K562 (cell line): Measurements from ENCODE around the gene UNC5C. TPM values are rescaled to one million over a fixed set of nuclear protein-coding genes. Genes with fewer than 3 reads are reported as not detected.

Experiments
- ATAC-seq: fragments of 200-7000 bp; cut with Tn5 transposase; 3 replicates; pipeline ENCODE4 v1.9.1; 2020; ENCODE audit warnings: moderate library complexity
- BruUV-seq: library from RNA; stranded (reverse); fragments of 400-500 nt; replicated peaks from 2 replicates; lab custom pipeline; 2021; lab: Mats Ljungman, UMichigan
- CTCF ChIA-PET: fragments of 300-600 bp; formaldehyde crosslinking; extraction: SDS; loops from one replicate; lab custom pipeline; 2021; ENCODE audit warnings: low intra/inter-chr PET ratio; lab: Yijun Ruan, JAX
- POLR2A ChIA-PET: fragments of 300-600, 350-650 bp; sonication (Branson Sonifier 250); formaldehyde crosslinking; extraction: SDS; loops from one replicate; lab custom pipeline; 2021; ENCODE audit warnings: antibody characterized with exemption, inconsistent platforms; lab: Yijun Ruan, JAX
- DNase-seq, 4 experiments: peaks; one replicate each; pipeline versions ENCODE4 v3.0.0 to v3.0.0-alpha.2; 2011 to 2018; ENCODE audit warnings: low spot score in 3 of 4, mixed read lengths in 3 of 4; ENCODE audit errors: extremely low read depth in 1 of 4
- FAIRE-seq: peaks from 2 replicates; lab custom pipeline; 2011; peaks lifted over from hg19 to GRCh38; lab: Jason Lieb, UNC
- H2AFZ ChIP-seq: 2 replicates; pipeline ENCODE4 v1.6.0; 2011; ENCODE audit warnings: low read depth, low read length, control low read depth, inconsistent platforms
- H3K27ac ChIP-seq: fragments of 200-600 bp; 3 replicates; pipeline ENCODE4 v1.8.0; 2011; ENCODE audit warnings: low read depth, mild to moderate bottlenecking, control low read depth, inconsistent platforms, low read length, moderate library complexity, mixed read lengths; ENCODE audit errors: extremely low read depth
- H3K27me3 ChIP-seq, 2 experiments: fragments of 300-600 bp in 1 of 2; 2 replicates in 1 of 2; 3 replicates in 1 of 2; pipeline versions ENCODE4 v1.6.0 to v1.8.0; 2011; ENCODE audit warnings: inconsistent platforms in 2 of 2, low read length in 2 of 2, mild to moderate bottlenecking in 1 of 2, mixed read lengths in 1 of 2, moderate library complexity in 1 of 2; ENCODE audit not compliant: control insufficient read depth in 2 of 2, insufficient read depth in 2 of 2
- H3K36me3 ChIP-seq: fragments of 300-600 bp; 3 replicates; pipeline ENCODE4 v1.8.0; 2011; ENCODE audit warnings: mild to moderate bottlenecking, low read length, inconsistent platforms; ENCODE audit not compliant: control insufficient read depth, insufficient read depth
- H3K4me1 ChIP-seq, 2 experiments: fragments of 200-600 bp in 1 of 2; replicated peaks in 1 of 2; 2 replicates in 1 of 2; 3 replicates in 1 of 2; pipeline versions ENCODE4 v1.5.1 to v1.8.0; 2011; ENCODE audit warnings: inconsistent platforms in 2 of 2, low read length in 2 of 2, mild to moderate bottlenecking in 1 of 2, mixed read lengths in 1 of 2, moderate library complexity in 1 of 2; ENCODE audit not compliant: control insufficient read depth in 2 of 2, insufficient read depth in 2 of 2
- H3K4me2 ChIP-seq: 2 replicates; pipeline ENCODE4 v1.6.1; 2011; ENCODE audit warnings: low read length, control low read depth, inconsistent platforms, mixed read lengths; ENCODE audit not compliant: insufficient read depth
- H3K4me3 ChIP-seq: fragments of 200-600 bp; sonication (generic), shearing (Covaris generic); 2 replicates; pipeline ENCODE4 v1.5.1; 2016; ENCODE audit warnings: control low read depth, inconsistent platforms
- H3K79me2 ChIP-seq: fragments of 200-600 bp; 3 replicates; pipeline ENCODE4 v1.8.0; 2011; ENCODE audit warnings: low read length, inconsistent platforms; ENCODE audit not compliant: control insufficient read depth, insufficient read depth
- H3K9ac ChIP-seq, 2 experiments: 2 replicates each; pipeline versions ENCODE4 v1.6.0 to v1.6.1; 2011; ENCODE audit warnings: low read depth in 2 of 2, low read length in 2 of 2, control low read depth in 1 of 2, inconsistent platforms in 1 of 2, mild to moderate bottlenecking in 1 of 2, mixed read lengths in 1 of 2; ENCODE audit not compliant: insufficient read depth in 1 of 2
- H3K9me1 ChIP-seq: one replicate; pipeline ENCODE4 v1.6.0; 2011; ENCODE audit warnings: inconsistent platforms, mild to moderate bottlenecking, low read length, moderate library complexity; ENCODE audit not compliant: control insufficient read depth, insufficient read depth
- H3K9me3 ChIP-seq: replicated peaks from 2 replicates; pipeline ENCODE4 v1.5.1; 2011; ENCODE audit warnings: low read depth, low read length, inconsistent platforms; ENCODE audit not compliant: control insufficient read depth, insufficient read depth
- H4K20me1 ChIP-seq: replicated peaks from 2 replicates; pipeline ENCODE4 v1.6.1; 2011; ENCODE audit warnings: low read length, inconsistent platforms, mixed read lengths; ENCODE audit not compliant: control insufficient read depth, insufficient read depth
- E2F6 ChIP-seq, 2 experiments: IDR thresholded peaks; 2 replicates each; pipeline ENCODE4 v1.6.1; 2011; ENCODE audit warnings: borderline replicate concordance in 1 of 2, control low read depth in 1 of 2, low read depth in 1 of 2, low read length in 1 of 2, mild to moderate bottlenecking in 1 of 2, mixed read lengths in 1 of 2, moderate library complexity in 1 of 2; ENCODE audit not compliant: insufficient read depth in 1 of 2, insufficient read length in 1 of 2, poor library complexity in 1 of 2, severe bottlenecking in 1 of 2; ENCODE audit errors: extremely low read depth in 1 of 2
- RUNX1 ChIP-seq: sonication (generic); IDR thresholded peaks from 2 replicates; pipeline ENCODE4 v1.6.1; 2016; ENCODE audit warnings: antibody characterized with exemption, low read depth
- WGBS: fragments of 100-300 bp; shearing (Covaris generic); methylation state at CpG from one replicate; pipeline ENCODE4 v1.1.6; 2016; ENCODE audit warnings: low coverage, mixed read lengths; ENCODE audit not compliant: insufficient coverage; ENCODE audit errors: missing lambda C conversion rate; 5-methylcytosine and 5-hydroxymethylcytosine counted together
- in situ Hi-C: fragments of 300-500 bp; cut with MboI; formaldehyde crosslinking; loops from 4 replicates; pipeline ENCODE4 v1.15.0; 2018; ENCODE audit warnings: inconsistent platforms, mixed read lengths
- intact Hi-C: fragments of 100-400 bp; cut with micrococcal nuclease; formaldehyde crosslinking; loops from 2 replicates; pipeline ENCODE4 v1.14.2; 2022
- polyA plus RNA-seq, 8 experiments: library from polyadenylated mRNA; depleted of rRNA in 4 of 8; stranded (reverse) in 5 of 8; unstranded in 3 of 8; fragments of >200 nt; fragmentation: Nextera tagmentation in 2 of 8; fragmentation: Illumina TruSeq in 1 of 8; extraction: Ambion mirVana in 2 of 8; extraction: Trizol in 1 of 8; gene quantifications; 2 replicates each; pipeline versions ENCODE4 v1.2.1 to v1.2.3, GENCODE V29; 2011 to 2014; ENCODE audit warnings: inconsistent platforms in 1 of 8, missing spikeins in 1 of 8
- total RNA-seq, 7 experiments: library from RNA; depleted of rRNA in 6 of 7; stranded (reverse); fragments of >200 nt in 6 of 7; fragmentation: Illumina TruSeq in 2 of 7; extraction: Trizol in 2 of 7; gene quantifications; 2 replicates each; pipeline versions ENCODE4 v1.2.1 to v1.2.3, GENCODE V29; 2011 to 2021; ENCODE audit warnings: low replicate concordance in 1 of 7

UNC5C gene
- total and polyA plus RNA-seq, 9 of the 15 experiments (the other 6 are each of a cell fraction or from before 2014, with no cell fraction given): under 0.01 to 0.10 (median 0.03) TPM; not detected in 1

DNA sequence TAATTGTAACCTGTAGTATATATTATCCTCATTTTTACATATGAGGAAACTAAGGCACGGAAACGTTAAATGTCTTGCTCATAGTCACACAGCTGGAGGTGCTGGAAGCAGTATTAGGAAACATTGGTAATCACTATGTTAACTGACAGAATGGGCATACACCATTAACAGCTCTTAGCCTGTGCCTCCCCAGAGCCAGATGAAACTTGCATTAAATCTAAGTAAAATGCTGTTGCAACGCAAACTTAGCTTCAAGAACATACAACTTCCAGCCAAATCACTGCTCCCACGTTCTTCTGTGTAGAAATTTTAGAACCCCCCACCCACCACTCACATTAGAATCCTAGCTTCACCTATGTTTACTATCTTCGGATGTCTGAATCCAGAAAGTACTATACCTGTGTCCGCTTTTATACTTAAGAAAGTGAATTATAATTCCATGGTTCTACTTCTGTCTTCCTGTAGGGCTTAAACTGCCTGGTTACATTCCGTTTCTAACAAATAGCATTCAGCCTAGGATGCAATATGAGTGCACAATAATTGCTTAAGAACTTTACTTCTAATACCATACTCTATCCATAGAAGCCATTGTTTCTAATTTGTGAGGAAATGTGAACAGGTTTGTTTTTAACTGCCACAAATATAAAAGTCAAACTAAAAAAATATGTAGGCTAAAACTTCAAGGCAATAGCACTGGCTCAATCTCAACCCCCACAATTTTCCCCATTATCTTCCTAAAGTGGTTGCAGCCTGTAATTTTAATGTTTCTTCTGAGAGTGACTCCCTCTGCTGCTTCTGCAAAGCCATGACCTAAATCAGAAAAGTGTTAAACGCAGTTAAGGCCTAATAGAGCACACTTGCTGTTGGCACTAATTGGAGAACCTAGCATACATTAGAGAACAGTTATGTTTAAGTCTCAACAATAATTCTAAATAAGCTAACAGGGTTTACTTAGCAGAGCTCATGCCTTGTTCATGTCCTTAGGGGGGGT is 4.4 kb downstream of the UNC5C start:
- CTCF ChIA-PET: no interaction called here
- no TSS peak for BruUV-seq
- FAIRE-seq (no peak), ATAC-seq (no peak), DNase-seq (no peak)
- Histone ChIP-seq H3K36me3 (no peaks in the 10 kb centered on the region), H3K4me3 (no peak overlapping the region), H3K9me3 (no peaks in the 10 kb centered on the region), H3K9ac (no peak overlapping the region), H2AFZ (no peak overlapping the region), H3K79me2 (no peaks in the 10 kb centered on the region), H3K4me2 (no peak overlapping the region), H3K9me1 (no peaks in the 10 kb centered on the region), H3K27me3 (peaks cover 8 to 21% of the 10 kb centered on the region in 2 experiments; a peak in 4 of 5 replicates), H3K27ac (no peak overlapping the region), H4K20me1 (no peaks in the 10 kb centered on the region), H3K4me1 (peaks cover 0 to 8% of the 10 kb centered on the region in 2 experiments; a peak in 2 of 5 replicates)
- intact Hi-C loops (no loop called here), in situ Hi-C loops (no loop called here)
- POLR2A ChIA-PET: interaction anchor here (0.7 kb wide), 1 partner anchor 426 kb away, joined by 3 read pairs; no protein-coding TSS in a partner anchor
- no peak for TF ChIP-seq E2F6 (IDR thresholded peaks at IDR 0.05; ENCODE audit: borderline replicate concordance in 1 of 2, extremely low read depth in 1 of 2, insufficient read depth in 1 of 2, insufficient read length in 1 of 2, low read depth in 1 of 2, low read length in 1 of 2, poor library complexity in 1 of 2, severe bottlenecking in 1 of 2)
- TF ChIP-seq RUNX1: no peak
- WGBS: under 1% methylated on average over 8 of the region's 8 CpGs
